ENCODE data around the gene PPP1R1A. TPM values are rescaled to one million over a fixed set of nuclear protein-coding genes. Genes with fewer than 3 reads are reported as not detected.
A peak's percentile ranks its signal among the peaks of the same experiment; 100 is the strongest.

PPP1R1A gene
- total and polyA plus RNA-seq, 9 of the 15 experiments (the other 6 are each of a cell fraction or from before 2014, with no cell fraction given), result not detected

DNA sequence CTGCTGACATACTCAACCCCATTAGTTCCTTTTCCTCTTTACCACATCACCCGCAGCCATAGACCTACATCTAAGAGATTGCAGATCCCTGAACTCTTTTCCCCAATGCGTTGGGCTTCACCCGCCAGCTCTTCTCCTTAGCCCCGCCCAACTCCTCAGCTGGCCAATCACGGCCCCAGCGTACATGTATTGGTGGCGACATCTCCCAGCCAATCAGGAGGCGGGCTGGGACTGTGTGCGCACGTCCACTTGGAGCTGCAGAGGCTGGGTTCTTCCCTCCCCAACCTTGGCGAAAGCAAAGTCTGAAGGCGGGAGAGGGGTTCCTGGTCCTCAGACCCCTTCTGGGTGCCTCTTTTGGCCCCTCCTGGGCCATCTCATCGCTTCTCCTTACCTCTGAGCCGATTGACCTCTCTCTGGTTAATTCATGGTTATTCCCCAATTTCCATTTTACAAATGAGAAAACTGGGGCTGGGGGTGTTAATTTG is 28.0 kb downstream of the PPP1R1A start (continued):
- TF ChIP-seq ZNF764 (CRISPR knock-in tag; IDR thresholded peaks at IDR 0.05; ENCODE audit: low read depth), result no peak
- TF ChIP-seq ZNF12 (CRISPR knock-in tag; IDR thresholded peaks at IDR 0.05), result no peak
- no peak for TF ChIP-seq HIVEP1 (CRISPR knock-in tag; IDR thresholded peaks at IDR 0.05)
- TF ChIP-seq IRF9 (tag; IDR thresholded peaks at IDR 0.05), result no peak
- TF ChIP-seq MCM3 (IDR thresholded peaks at IDR 0.05), result no peak
- no peak for TF ChIP-seq RCOR1 (IDR thresholded peaks at IDR 0.05; ENCODE audit: borderline replicate concordance in 1 of 2, low read depth in 2 of 2, low read length in 2 of 2)
- TF ChIP-seq POU5F1 (IDR thresholded peaks at IDR 0.05; ENCODE audit: borderline replicate concordance, low read depth, low read length, partially characterized antibody), result no peak
- no peak for TF ChIP-seq KLF16 (IDR thresholded peaks at IDR 0.05)
- TF ChIP-seq CGGBP1 (CRISPR knock-in tag; IDR thresholded peaks at IDR 0.05), result no peak
- TF ChIP-seq, protein P1, sequence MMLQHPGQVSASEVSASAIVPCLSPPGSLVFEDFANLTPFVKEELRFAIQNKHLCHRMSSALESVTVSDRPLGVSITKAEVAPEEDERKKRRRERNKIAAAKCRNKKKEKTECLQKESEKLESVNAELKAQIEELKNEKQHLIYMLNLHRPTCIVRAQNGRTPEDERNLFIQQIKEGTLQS (IDR thresholded peaks at IDR 0.05), result peak; percentile 65; the same call in 1 of the 2 replicates
- TF ChIP-seq, protein P1 (CRISPR knock-in tag; conservative IDR thresholded peaks at IDR 0.05), result no peak
- TF ChIP-seq GABPB1 (CRISPR knock-in tag; IDR thresholded peaks at IDR 0.05), result no peak
- TF ChIP-seq ZNF830 (CRISPR knock-in tag; IDR thresholded peaks at IDR 0.05), result no peak
- no peak for TF ChIP-seq RNF219 (CRISPR knock-in tag; IDR thresholded peaks at IDR 0.05)
- TF ChIP-seq FOXK2 (conservative IDR thresholded peaks at IDR 0.05 in 1 of 2, IDR thresholded peaks at IDR 0.05 in 1 of 2; ENCODE audit: low read depth in 2 of 2), result no peak; a peak in 1 of 4 replicates
- TF ChIP-seq TGIF2 (CRISPR knock-in tag; IDR thresholded peaks at IDR 0.05), result no peak
- TF ChIP-seq POLR2A (conservative IDR thresholded peaks at IDR 0.05), result peak; percentile 54
- TF ChIP-seq TCF7L2 (IDR thresholded peaks at IDR 0.05; ENCODE audit: low read depth, low read length), result no peak
- TF ChIP-seq CREB3L1 (IDR thresholded peaks at IDR 0.05; ENCODE audit: borderline replicate concordance, low read depth), result no peak
- TF ChIP-seq POLR2H (tag; IDR thresholded peaks at IDR 0.05; ENCODE audit: low read depth), result peak; percentile 51; the same call in 1 of the 2 replicates
- no peak for TF ChIP-seq STAT5A (IDR thresholded peaks at IDR 0.05; ENCODE audit: borderline replicate concordance, low read length)
- TF ChIP-seq SAFB2 (IDR thresholded peaks at IDR 0.05; ENCODE audit: borderline replicate concordance, low read depth, low read length, severe bottlenecking), result no peak
- TF ChIP-seq GATAD2B (IDR thresholded peaks at IDR 0.05; ENCODE audit: borderline replicate concordance), result no peak
- TF ChIP-seq BCOR (IDR thresholded peaks at IDR 0.05), result no peak
